HEK293T (cell line): ENCODE data around the gene CDCA5.
"Not testable (repeated sequence)": the region's sequence is repeated elsewhere in the genome, so short reads cannot be mapped to it uniquely, and the experiment has no call there.

Source experiments
- CTCF ChIA-PET: fragments of 350-600 bp; formaldehyde crosslinking; extraction: SDS; loops from one replicate; lab custom pipeline; 2021; ENCODE audit warnings: antibody characterized with exemption, inconsistent platforms; lab: Yijun Ruan, JAX
- POLR2A ChIA-PET: fragments of 350-600 bp; formaldehyde crosslinking; extraction: SDS; loops from one replicate; lab custom pipeline; 2020; ENCODE audit warnings: antibody characterized with exemption, inconsistent platforms; lab: Yijun Ruan, JAX
- DNase-seq: peaks from one replicate; pipeline ENCODE4 v3.0.0; 2012; ENCODE audit warnings: mixed read lengths; ENCODE audit errors: extremely low spot score
- ARNT ChIP-seq: fragments of 450-650 bp; IDR thresholded peaks from 2 replicates; pipeline ENCODE4 v1.6.1; 2017; ENCODE audit warnings: mild to moderate bottlenecking
- BHLHE40 ChIP-seq: fragments of 450-650 bp; IDR thresholded peaks from 2 replicates; pipeline ENCODE4 v1.6.1; 2016; ENCODE audit warnings: mild to moderate bottlenecking, moderate library complexity, borderline replicate concordance
- CTBP1 ChIP-seq: fragments of 450-650 bp; IDR thresholded peaks from 2 replicates; pipeline ENCODE4 v1.6.1; 2016; ENCODE audit warnings: borderline replicate concordance
- ELF4 ChIP-seq: fragments of 450-650 bp; IDR thresholded peaks from 2 replicates; pipeline ENCODE4 v1.6.1; 2017; ENCODE audit warnings: antibody characterized with exemption
- FOXA1 ChIP-seq: fragments of 450-650 bp; IDR thresholded peaks from 2 replicates; pipeline ENCODE4 v1.6.1; 2016; ENCODE audit warnings: mild to moderate bottlenecking
- FOXK2 ChIP-seq: fragments of 450-650 bp; IDR thresholded peaks from 2 replicates; pipeline ENCODE4 v1.6.1; 2016; ENCODE audit warnings: mild to moderate bottlenecking
- FOXM1 ChIP-seq: fragments of 450-650 bp; IDR thresholded peaks from 2 replicates; pipeline ENCODE4 v1.6.1; 2017; ENCODE audit warnings: mild to moderate bottlenecking, borderline replicate concordance
- HDGF ChIP-seq: fragments of 450-650 bp; IDR thresholded peaks from 2 replicates; pipeline ENCODE4 v1.6.1; 2017; ENCODE audit warnings: antibody characterized with exemption, borderline replicate concordance
- L3MBTL2 ChIP-seq: fragments of 450-650 bp; conservative IDR thresholded peaks from 2 replicates; pipeline ENCODE4 v1.6.1; 2016; ENCODE audit warnings: mild to moderate bottlenecking
- LEF1 ChIP-seq: fragments of 450-650 bp; IDR thresholded peaks from 2 replicates; pipeline ENCODE4 v1.6.1; 2017; ENCODE audit warnings: mild to moderate bottlenecking, borderline replicate concordance
- NFRKB ChIP-seq: fragments of 450-650 bp; IDR thresholded peaks from 2 replicates; pipeline ENCODE4 v1.6.1; 2016; ENCODE audit warnings: mild to moderate bottlenecking, moderate library complexity
- PKNOX1 ChIP-seq: fragments of 450-650 bp; IDR thresholded peaks from 2 replicates; pipeline ENCODE4 v1.6.1; 2016
- SP1 ChIP-seq: fragments of 450-650 bp; IDR thresholded peaks from 2 replicates; pipeline ENCODE4 v1.6.1; 2017
- SUZ12 ChIP-seq: fragments of 450-650 bp; IDR thresholded peaks from 2 replicates; pipeline ENCODE4 v1.6.1; 2016; ENCODE audit warnings: mild to moderate bottlenecking
- TARDBP ChIP-seq: fragments of 450-650 bp; IDR thresholded peaks from 2 replicates; pipeline ENCODE4 v1.6.1; 2016
- ZNF384 ChIP-seq: fragments of 450-650 bp; IDR thresholded peaks from 2 replicates; pipeline ENCODE4 v1.6.1; 2016

Gene CDCA5

GRCh38 chr11:65119670-65119995 lies 35.8 kb upstream of the CDCA5 start:
- POLR2A ChIA-PET = interaction anchor here (1.0 to 3.7 kb wide), 2 partner anchors 15 to 239 kb away, joined by 3 to 56 read pairs; partner anchors contain the start of gene SYVN1
- no peak for DNase-seq
- CTCF ChIA-PET = no interaction called here
- TF ChIP-seq CTBP1 = no peak
- no peak for TF ChIP-seq ARNT
- TF ChIP-seq TARDBP = no peak
- no peak for TF ChIP-seq PKNOX1
- TF ChIP-seq NFRKB = no peak
- no peak for TF ChIP-seq SUZ12
- TF ChIP-seq SP1 = no peak
- no peak for TF ChIP-seq BHLHE40
- TF ChIP-seq ZNF384 = no peak
- no peak for TF ChIP-seq FOXA1
- no peak for TF ChIP-seq LEF1
- TF ChIP-seq FOXM1 = no peak
- TF ChIP-seq L3MBTL2 = no peak
- no peak for TF ChIP-seq ELF4
- TF ChIP-seq FOXK2 = no peak

- ChIA-PET POLR2A (interaction anchor here (1.0 to 2.5 kb wide), 2 partner anchors 16 to 238 kb away, joined by 3 to 13 read pairs; partner anchors contain the start of gene SYVN1), CTCF (interaction anchor here (0.5 to 0.7 kb wide), 2 partner anchors 13 to 43 kb away, joined by 3 read pairs; no protein-coding TSS in a partner anchor)
- not testable (repeated sequence) for DNase-seq
Observed at GRCh38 chr11:65118891-65119669, 35.2 kb upstream of the CDCA5 start.

GRCh38 chr11:65118097-65118837 lies 34.4 kb upstream of the CDCA5 start:
- DNase-seq = no peak
- POLR2A ChIA-PET = interaction anchor here (0.9 to 2.5 kb wide), 8 partner anchors 10 to 316 kb away, joined by 3 to 13 read pairs (median 4); partner anchors contain the start of genes CAPN1 and SYVN1
- CTCF ChIA-PET = interaction anchor here (0.5 to 0.7 kb wide), 2 partner anchors 12 to 42 kb away, joined by 3 read pairs; no protein-coding TSS in a partner anchor
- TF ChIP-seq L3MBTL2 (no peak), HDGF (no peak), NFRKB (no peak), SP1 (no peak), FOXM1 (no peak), FOXK2 (no peak), BHLHE40 (no peak), PKNOX1 (no peak), SUZ12 (no peak), ARNT (no peak), ZNF384 (no peak), TARDBP (no peak), FOXA1 (no peak)

GRCh38 chr11:65117206-65118096 lies 33.6 kb upstream of the CDCA5 start, which contains the start of gene ZNHIT2:
ZNHIT2 (minus strand) TSS chr11:65117701; CDS start chr11:65117653, 48 bp downstream.
- ChIA-PET POLR2A (interaction anchor here (0.9 to 2.5 kb wide), 12 partner anchors 11 to 315 kb away, joined by 3 to 13 read pairs (median 3); partner anchors contain the start of genes CAPN1, POLA2, SAC3D1 and SYVN1), CTCF (interaction anchor here (0.6 to 1.1 kb wide), 4 partner anchors 34 to 229 kb away, joined by 3 to 8 read pairs (median 4); partner anchors contain the start of gene CDCA5)
- TF ChIP-seq ELF4 = peak; percentile 43
- no peak for TF ChIP-seq BHLHE40
- TF ChIP-seq ARNT = no peak
- no peak for TF ChIP-seq L3MBTL2
- DNase-seq = peak; percentile 92

GRCh38 chr11:65116370-65117205 lies 32.7 kb upstream of the CDCA5 start:
- ChIA-PET CTCF (interaction anchor here (0.6 to 1.1 kb wide), 3 partner anchors 91 to 229 kb away, joined by 3 to 8 read pairs (median 4); no protein-coding TSS in a partner anchor), POLR2A (interaction anchor here (0.7 to 2.5 kb wide), 11 partner anchors 9 to 267 kb away, joined by 3 to 13 read pairs (median 3); partner anchors contain the start of genes CAPN1, POLA2, SAC3D1 and SYVN1)
- DNase-seq = no peak
- TF ChIP-seq SP1 (no peak), L3MBTL2 (peak; percentile 94), HDGF (no peak), CTBP1 (no peak)
